Vagina (tissue), 2 donors: ENCODE data around the gene AKAP6.

Source experiments
- POLR2A ChIP-seq, 2 donors: fragments of 450-650 bp; IDR thresholded peaks; one replicate each; pipeline ENCODE4 v1.6.1; 2017; ENCODE audit warnings: antibody characterized with exemption in 2 of 2, mild to moderate bottlenecking in 2 of 2, moderate library complexity in 2 of 2
- POLR2AphosphoS5 ChIP-seq, 2 donors: sonication (generic); formaldehyde crosslinking; IDR thresholded peaks; one replicate each; pipeline ENCODE4 v1.9.0; 2017; ENCODE audit warnings: antibody characterized with exemption in 2 of 2, mild to moderate bottlenecking in 2 of 2, low read depth in 1 of 2; ENCODE audit not compliant: insufficient read depth in 1 of 2
- TF ChIP-seq, protein P1 (sequence below), 3 experiments: fragments of 450-650 bp in 2 of 3; fragments of 200-600 bp in 1 of 3; sonication (generic) in 1 of 3; IDR thresholded peaks; one replicate each; pipeline ENCODE4 v1.5.1; 2017 to 2019; ENCODE audit warnings: antibody characterized with exemption in 3 of 3, mild to moderate bottlenecking in 2 of 3, moderate library complexity in 2 of 3

DNA sequence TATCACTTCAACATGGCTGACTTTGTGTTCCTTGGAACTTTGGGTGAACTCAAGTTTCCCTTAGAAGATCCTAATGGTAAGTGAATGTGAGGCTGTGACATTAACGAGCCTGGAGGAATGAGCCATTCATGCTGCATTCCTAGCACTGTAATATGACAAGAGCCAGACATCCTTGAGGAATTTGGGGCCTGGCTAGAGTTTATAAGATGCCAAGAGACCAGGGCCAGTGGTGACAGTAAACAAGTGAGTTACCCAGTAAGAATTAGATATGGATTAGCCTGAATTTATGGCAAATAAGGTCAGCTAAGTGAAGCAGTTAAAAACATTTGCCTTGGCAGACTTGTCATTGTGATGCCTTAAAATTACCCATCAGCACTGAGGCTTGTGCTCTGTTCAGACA, 232.4 kb downstream of the AKAP6 start:
- TF ChIP-seq, protein P1, sequence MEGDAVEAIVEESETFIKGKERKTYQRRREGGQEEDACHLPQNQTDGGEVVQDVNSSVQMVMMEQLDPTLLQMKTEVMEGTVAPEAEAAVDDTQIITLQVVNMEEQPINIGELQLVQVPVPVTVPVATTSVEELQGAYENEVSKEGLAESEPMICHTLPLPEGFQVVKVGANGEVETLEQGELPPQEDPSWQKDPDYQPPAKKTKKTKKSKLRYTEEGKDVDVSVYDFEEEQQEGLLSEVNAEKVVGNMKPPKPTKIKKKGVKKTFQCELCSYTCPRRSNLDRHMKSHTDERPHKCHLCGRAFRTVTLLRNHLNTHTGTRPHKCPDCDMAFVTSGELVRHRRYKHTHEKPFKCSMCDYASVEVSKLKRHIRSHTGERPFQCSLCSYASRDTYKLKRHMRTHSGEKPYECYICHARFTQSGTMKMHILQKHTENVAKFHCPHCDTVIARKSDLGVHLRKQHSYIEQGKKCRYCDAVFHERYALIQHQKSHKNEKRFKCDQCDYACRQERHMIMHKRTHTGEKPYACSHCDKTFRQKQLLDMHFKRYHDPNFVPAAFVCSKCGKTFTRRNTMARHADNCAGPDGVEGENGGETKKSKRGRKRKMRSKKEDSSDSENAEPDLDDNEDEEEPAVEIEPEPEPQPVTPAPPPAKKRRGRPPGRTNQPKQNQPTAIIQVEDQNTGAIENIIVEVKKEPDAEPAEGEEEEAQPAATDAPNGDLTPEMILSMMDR (IDR thresholded peaks at IDR 0.05) = no peak
- TF ChIP-seq POLR2A (IDR thresholded peaks at IDR 0.05) = no peak
- TF ChIP-seq POLR2AphosphoS5 (IDR thresholded peaks at IDR 0.05; ENCODE audit: insufficient read depth in 1 of 2, low read depth in 1 of 2) = no peak
